Endothelial cell (in vitro differentiated cells): ENCODE results near the gene MED17. TPM values are rescaled to one million over a fixed set of nuclear protein-coding genes. Genes with fewer than 3 reads are reported as not detected.
A peak's percentile ranks its signal among the peaks of the same experiment; 100 is the strongest.

Experiments
- DNase-seq: peaks from one replicate; pipeline ENCODE4 v3.0.0; 2021; ENCODE audit warnings: low spot score
- H3K27ac Mint-ChIP-seq: one replicate; pipeline ENCODE4 v1.8.0; 2021; ENCODE audit warnings: mixed read lengths, inconsistent platforms; ENCODE audit not compliant: unreplicated experiment
- H3K27me3 Mint-ChIP-seq: one replicate; pipeline ENCODE4 v1.8.0; 2021; ENCODE audit warnings: mild to moderate bottlenecking, moderate library complexity, mixed read lengths, inconsistent platforms; ENCODE audit not compliant: unreplicated experiment
- H3K36me3 Mint-ChIP-seq: one replicate; pipeline ENCODE4 v1.8.0; 2021; ENCODE audit warnings: mild to moderate bottlenecking, low read depth, mixed read lengths, inconsistent platforms; ENCODE audit not compliant: unreplicated experiment
- H3K4me1 Mint-ChIP-seq: one replicate; pipeline ENCODE4 v1.8.0; 2021; ENCODE audit warnings: mild to moderate bottlenecking, mixed read lengths, inconsistent platforms; ENCODE audit not compliant: unreplicated experiment
- H3K4me3 Mint-ChIP-seq: one replicate; pipeline ENCODE4 v1.8.0; 2021; ENCODE audit warnings: mild to moderate bottlenecking, mixed read lengths, inconsistent platforms; ENCODE audit not compliant: unreplicated experiment
- H3K9me3 Mint-ChIP-seq: one replicate; pipeline ENCODE4 v1.8.0; 2021; ENCODE audit warnings: mixed read lengths, inconsistent platforms; ENCODE audit not compliant: unreplicated experiment
- CTCF ChIP-seq: fragments of 200-600 bp; sonication (generic); IDR thresholded peaks from one replicate; pipeline ENCODE4 v1.5.0; 2021; ENCODE audit warnings: antibody characterized with exemption; ENCODE audit not compliant: unreplicated experiment
- total RNA-seq: library from RNA; stranded (reverse); fragmentation: NEBNext Ultra II Directional; extraction: Animal tissue kit (Norgen Biotek cat#: 25700); gene quantifications from one replicate; pipeline ENCODE4 v1.2.1, GENCODE V29; 2021; ENCODE audit not compliant: unreplicated experiment

The MED17 gene
- total RNA-seq, 1 donor from 2014 or later = 38.7 TPM

DNA sequence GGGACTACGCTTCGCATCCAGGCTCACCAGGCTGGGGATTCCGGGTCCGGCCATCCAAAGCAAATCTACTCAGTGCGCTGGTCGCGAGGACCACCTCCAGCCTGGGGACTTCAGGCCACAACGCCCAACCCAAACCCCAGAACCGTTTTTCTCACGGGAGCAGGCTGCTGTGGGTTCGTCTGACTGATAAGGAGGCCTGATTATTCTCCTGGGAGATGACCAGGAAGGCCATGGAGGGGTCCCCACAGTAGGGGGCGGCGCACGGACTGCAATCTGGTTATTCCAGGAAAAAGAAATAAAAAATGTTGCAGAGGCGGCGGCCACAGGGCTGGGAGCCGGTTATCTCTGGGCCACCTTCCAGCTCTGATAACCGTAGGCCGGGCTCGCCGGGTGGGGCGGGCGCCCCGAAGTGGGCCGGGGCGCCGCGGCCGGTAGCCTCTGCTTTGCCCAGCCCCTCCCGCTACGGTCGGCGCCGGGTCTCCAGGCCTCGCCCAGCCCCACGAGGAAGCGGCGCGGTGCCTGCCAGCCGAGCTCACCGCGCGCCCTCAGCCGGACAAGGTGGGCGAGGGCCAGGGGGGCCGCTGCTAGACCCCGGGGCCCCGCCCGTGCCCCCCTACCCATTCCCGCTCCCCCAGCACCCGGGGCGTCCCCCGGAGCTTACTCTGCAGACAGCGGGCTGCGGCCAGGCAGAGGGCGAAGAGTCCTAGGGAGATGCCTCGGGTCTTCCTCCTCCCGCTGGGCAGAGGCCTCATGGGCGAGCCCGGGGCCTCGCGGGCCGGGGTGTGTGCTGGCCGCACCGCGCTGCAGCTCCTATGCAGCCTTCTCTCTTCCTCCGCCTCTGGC is 65.9 kb downstream of the MED17 start:
- peaks cover 3% of the 10 kb centered on the region for H3K4me1 Mint-ChIP-seq
- TF ChIP-seq CTCF = no peak
- H3K27ac Mint-ChIP-seq = no peak overlapping the region
- peak; percentile 41 for DNase-seq
- no peaks in the 10 kb centered on the region for H3K9me3 Mint-ChIP-seq
- H3K36me3 Mint-ChIP-seq = no peaks in the 10 kb centered on the region
- H3K27me3 Mint-ChIP-seq = peaks cover 10% of the 10 kb centered on the region
- peak overlapping the region; percentile 54 for H3K4me3 Mint-ChIP-seq

DNA sequence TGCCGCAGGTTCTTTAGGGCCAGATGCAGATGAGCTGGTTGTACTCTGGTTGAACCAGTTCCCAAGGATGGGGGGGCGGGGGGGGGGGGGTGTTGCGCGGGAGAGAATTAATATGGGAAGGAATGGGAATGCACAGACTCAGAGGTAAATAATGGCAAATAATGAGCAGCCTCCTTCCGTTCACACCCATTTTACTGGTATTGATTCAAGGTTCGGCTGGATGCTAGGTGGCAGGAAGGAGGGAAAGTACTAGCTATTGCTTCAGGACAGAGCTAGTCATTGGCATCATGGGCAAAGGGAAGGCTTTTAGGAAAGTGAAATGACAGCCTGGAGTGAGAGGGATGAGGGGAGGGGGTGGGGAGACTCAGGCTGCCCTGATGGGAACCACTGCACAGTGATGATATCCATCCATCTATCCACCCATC is 66.5 kb downstream of the MED17 start, which contains the start of gene VSTM5:
TSS of gene VSTM5 (minus strand) at position 25 of the 425 bp plus-strand sequence. CDS start 116 bp downstream, outside the sequence.
- no peaks in the 10 kb centered on the region for H3K9me3 Mint-ChIP-seq
- peak within 1 kb of the TSS; percentile 54 for H3K4me3 Mint-ChIP-seq
- H3K36me3 Mint-ChIP-seq = no peaks in the 10 kb centered on the region
- no peak for DNase-seq
- TF ChIP-seq CTCF = no peak
- H3K27ac Mint-ChIP-seq = no peak within 1 kb of the TSS
- H3K4me1 Mint-ChIP-seq = peaks cover 3% of the 10 kb centered on the region
- H3K27me3 Mint-ChIP-seq = peaks cover 10% of the 10 kb centered on the region

- no peaks in the 10 kb centered on the region for H3K36me3 Mint-ChIP-seq
- H3K9me3 Mint-ChIP-seq = no peaks in the 10 kb centered on the region
- H3K4me1 Mint-ChIP-seq = peaks cover 9% of the 10 kb centered on the region
- no peak for TF ChIP-seq CTCF
- no peak overlapping the region for H3K27ac Mint-ChIP-seq
- DNase-seq = no peak
- H3K4me3 Mint-ChIP-seq = no peak overlapping the region
- peaks cover 8% of the 10 kb centered on the region for H3K27me3 Mint-ChIP-seq
Observed at GRCh38 chr11:93852242-93852641, 68.2 kb downstream of the MED17 start.

- no peak for TF ChIP-seq CTCF
- no peak overlapping the region for H3K4me3 Mint-ChIP-seq
- no peaks in the 10 kb centered on the region for H3K36me3 Mint-ChIP-seq
- peaks cover 13% of the 10 kb centered on the region for H3K4me1 Mint-ChIP-seq
- H3K27ac Mint-ChIP-seq = no peak overlapping the region
- H3K9me3 Mint-ChIP-seq = no peaks in the 10 kb centered on the region
- no peak for DNase-seq
- peaks cover 2% of the 10 kb centered on the region for H3K27me3 Mint-ChIP-seq
Observed at GRCh38 chr11:93857413-93858120, 73.5 kb downstream of the MED17 start.
